Smooth muscle cell of the brain vasculature (primary cell): Measurements from ENCODE around the gene PROM2.
"Not testable (repeated sequence)": the region's sequence is repeated elsewhere in the genome, so short reads cannot be mapped to it uniquely, and the experiment has no call there.

Source experiments
- DNase-seq: peaks from one replicate; pipeline ENCODE4 v3.0.0-alpha.2; 2012; ENCODE audit warnings: low read depth, low spot score

Gene PROM2

DNA sequence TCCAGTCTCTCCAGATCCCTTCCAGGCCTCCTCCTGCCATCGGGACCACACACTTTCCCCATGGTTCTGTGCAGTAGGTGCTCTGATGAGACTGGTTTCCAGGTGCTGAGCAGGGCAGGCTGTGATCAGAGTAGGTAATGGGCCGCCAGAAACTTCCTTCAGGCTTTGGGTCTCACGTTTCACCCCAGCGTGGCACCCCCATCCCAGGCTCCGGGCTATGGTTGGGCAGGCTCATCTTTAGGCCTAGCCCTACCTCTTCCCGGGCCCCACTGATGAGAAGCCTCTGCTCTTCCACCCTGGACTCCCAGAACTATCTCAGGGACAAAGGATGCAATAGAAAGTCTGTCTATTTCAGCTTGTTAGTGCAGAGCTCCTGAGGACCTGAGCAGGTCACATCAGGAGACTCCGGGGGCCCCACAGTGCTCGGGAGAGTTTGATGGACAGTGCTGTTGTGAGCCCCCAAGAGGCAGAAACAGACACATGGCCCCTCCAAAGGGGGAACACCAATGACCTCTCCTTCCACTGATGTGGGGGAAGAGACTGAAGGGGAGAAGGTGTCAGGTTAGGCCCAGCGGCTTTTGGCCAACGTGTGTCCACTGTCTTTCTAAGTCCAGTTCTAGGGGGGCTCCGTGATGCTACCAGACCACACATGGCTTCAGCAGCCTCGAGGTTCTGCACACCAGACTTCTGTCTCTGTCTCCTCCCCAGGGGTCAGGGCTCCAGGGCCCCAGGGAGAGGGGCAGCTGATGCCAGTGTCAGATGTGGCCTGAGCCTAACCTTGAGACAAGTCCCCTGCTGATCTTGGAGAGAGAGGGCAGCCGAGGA lies 5.8 kb upstream of the PROM2 start:
- DNase-seq = no peak

DNA sequence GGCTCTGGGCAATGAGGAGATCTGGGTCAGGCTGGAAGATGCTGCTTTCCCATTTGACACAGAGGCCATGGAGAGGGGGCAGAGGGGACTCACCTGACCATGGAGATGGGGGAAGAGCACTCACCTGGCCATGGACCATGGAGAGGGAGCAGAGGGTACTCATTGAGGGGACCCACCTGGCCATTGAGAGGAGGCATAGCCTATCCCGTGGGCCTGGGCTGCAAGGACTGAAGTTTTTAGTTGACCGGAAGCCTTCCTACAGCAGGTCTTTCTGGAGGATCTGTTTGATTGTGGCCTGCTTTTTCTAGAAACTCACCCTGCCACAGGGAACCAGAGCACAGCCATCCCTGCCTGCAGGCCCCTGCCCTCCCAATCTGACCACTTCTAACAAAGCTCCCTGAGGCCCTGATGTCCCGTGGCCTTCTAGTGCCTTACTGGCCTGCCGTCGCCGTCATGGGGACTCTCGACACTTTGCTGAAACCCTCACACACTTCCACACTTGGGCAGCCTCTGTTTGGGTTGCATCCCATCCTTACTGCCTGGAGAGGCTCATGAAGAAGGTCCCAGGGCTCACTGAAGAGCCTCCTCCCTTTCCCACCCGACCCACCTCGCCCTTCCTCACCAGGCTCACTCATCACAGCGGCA lies 5.1 kb upstream of the PROM2 start:
- no peak for DNase-seq

DNA sequence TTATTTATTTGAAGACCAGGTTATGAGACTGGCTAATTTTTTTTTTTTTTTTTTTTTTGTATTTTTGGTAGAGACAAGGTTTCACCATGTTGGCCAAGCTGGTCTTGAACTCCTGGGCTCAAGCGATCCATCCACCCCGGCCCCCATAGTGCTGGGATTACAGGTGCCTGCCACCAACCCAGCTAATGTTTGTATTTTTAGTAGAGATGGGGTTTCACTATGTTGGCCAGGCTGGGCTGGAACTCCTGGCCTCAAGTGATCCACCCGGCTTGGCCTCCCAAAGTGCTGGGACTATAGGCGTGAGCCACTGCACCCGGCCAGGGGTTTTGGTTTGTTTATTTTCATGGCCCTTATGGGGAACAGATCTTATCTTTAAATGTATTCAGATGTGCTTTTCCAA lies 4.5 kb upstream of the PROM2 start:
- not testable (repeated sequence) for DNase-seq

DNA sequence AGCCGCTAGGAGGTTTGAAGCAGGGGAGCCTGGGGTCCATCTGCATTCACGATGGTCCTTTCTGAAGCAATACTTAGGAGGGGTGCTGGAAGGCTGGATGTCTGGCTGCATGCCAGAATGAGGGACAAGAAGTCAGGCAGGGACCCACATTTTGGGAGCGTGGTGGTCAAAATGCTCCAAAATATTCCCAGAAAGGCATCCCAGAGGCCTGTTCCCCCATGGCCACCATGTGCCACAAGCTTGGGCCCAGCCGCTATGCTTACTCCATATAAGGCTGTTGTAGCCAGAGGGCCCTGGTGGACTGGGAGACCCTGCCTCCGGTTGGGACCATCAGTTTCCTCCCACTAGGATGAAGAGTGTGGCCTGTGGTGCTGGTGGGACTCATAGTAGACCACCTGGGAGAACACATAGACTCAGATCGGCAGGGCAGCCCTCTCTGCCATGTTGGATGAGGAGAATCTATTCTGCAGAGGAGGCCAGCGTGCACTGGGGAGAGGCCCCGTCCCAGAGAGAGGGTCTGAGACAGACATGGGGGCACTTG lies 3.6 kb upstream of the PROM2 start:
- DNase-seq = no peak

DNA sequence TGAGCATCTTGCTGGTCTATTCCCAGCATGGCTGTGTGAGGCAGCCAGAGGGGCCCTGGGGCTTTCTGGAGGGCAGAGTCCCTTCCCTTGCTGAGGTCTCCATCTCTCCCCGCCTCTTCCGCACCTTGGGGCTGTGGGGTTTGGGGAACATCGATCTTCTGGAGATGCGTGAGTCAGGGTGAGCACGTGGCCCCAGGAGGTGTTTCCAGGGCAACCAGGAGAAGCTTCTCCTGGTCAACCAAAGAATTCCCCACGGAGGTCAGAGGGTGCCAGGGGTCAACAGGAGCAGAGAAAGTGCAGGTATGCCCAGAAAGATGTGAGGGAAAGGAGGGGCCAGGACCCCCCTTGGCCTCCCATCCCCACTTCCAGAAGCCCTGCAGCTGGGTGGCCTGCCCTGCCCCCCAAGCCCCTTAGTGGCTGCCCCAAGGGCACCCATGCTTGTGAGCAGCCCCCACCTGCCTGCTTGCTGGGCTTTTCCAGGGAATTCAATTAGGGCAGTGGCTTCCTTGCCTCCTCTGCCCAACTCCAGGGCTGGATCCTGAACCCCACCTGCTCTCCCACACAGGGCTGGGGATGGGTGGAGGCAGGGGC lies 2.8 kb upstream of the PROM2 start:
- DNase-seq = no peak

DNA sequence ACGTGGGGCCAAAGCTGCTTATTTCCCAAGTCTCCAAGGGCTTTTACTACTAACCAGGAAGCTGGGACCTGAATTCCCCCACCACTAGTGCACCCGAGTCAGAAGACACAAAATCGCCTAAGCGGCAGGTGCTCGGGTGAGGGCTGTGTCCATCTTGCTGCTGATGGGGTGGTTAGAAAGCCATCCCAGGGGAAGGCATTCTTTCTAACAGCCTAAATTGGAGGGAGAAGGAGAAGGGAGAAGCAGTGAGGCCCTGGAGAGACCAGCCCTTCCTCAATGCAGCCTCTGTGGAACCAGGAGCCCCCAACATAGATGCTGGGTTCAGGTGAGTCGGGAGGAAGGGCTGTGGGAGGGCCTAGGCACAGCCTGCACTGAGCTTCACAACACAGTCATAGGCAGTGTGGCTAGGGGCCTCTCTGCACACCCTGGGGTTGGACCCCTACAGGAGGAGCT lies 1.9 kb upstream of the PROM2 start:
- DNase-seq = no peak

DNA sequence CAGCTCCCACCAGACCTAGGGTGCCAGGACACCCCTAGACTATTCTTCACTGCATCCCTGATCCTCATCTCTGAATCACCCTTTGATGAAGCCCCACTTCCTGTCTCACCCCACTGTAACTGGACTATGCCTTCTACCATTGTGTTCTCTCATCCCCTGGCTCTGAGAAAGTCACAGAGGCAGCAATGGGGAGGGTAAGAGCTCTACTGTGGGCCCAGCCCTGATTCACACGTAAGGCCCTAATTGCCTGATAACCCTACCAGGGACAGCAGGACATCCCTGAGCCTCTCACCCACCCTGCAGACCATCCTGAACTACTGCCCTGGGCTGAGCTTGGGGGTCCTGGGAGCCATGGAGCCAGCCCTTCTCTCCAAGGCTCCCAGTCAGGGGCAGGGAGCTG lies 1.5 kb upstream of the PROM2 start:
- DNase-seq = no peak

DNA sequence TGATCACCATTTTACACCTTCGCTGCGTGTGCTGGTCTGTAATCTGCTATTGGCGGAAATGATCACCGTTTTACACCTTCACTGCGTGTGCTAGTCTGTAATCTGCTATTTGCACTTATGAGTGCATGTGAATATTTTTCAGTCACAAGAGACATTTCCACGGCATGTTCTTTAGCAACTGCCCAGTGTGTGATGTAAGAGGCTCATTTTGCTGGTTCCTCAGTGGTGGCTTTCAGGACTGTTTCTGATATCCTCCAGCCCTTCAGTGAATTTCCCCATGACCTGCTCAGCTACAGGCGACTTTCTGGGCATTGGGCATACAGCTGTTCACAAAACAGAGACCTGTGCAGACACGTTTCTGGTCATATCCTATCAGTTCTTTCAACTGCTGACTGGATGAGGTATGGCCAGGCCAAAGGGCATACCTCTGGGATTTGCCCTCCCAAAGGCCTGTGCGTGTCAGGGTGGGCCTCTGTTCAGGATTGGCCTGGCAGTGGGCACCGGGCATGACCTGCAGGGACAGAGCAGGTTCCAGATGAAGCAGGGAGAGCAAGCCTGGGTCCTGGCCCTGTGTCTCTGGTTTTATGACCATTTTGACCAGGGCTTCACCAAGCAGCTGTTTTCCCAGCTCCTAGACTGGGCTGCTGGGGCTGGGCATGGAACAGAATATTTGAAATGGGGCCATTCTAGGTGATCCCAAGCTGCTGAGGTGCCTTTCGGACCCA lies 521 bp upstream of the PROM2 start:
- DNase-seq = no peak

DNA sequence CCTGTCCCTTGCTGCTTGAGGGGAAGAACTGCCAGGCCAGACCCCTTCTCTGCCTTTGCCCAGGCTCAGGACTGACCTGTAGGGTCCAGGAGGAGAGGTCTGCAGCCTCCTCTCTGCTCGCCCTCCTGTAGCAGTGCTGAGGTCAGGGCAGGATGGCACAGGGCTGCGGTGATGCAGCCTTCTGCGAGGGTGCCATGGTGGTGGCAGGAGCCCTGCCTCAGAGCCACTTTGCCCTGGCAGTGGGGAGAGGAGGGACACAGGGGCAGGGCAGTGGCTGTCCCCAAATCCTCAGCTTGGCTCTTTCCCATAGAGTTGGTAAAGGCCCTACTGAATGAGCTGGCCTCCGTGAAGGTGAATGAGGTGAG lies 884 bp downstream of the PROM2 start:
- DNase-seq = no peak

DNA sequence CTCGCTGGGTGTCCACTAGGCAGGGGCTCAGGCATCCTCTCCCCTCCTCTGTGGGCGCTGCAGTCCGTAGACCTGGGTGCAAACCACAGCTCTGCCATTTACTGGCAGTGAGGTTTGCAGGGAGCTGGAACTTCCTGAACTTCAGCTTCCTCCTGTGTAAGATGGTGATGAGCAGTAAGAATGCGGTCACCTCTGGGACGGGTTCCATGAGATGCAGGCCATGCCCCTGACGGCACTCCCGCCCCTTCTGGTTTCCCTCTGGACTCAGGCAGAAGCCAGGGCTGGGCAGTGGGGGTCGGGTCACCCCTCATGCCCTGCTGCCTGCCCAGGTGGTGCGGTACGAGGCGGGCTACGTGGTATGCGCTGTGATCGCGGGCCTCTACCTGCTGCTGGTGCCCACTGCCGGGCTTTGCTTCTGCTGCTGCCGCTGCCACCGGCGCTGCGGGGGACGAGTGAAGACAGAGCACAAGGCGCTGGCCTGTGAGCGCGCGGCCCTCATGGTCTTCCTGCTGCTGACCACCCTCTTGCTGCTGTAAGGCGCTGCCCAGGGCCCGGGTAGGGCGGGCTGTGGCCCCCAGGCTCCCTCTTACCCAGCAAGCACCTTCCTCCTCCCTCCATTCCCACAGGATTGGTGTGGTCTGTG lies 1.5 kb downstream of the PROM2 start:
- DNase-seq = no peak

DNA sequence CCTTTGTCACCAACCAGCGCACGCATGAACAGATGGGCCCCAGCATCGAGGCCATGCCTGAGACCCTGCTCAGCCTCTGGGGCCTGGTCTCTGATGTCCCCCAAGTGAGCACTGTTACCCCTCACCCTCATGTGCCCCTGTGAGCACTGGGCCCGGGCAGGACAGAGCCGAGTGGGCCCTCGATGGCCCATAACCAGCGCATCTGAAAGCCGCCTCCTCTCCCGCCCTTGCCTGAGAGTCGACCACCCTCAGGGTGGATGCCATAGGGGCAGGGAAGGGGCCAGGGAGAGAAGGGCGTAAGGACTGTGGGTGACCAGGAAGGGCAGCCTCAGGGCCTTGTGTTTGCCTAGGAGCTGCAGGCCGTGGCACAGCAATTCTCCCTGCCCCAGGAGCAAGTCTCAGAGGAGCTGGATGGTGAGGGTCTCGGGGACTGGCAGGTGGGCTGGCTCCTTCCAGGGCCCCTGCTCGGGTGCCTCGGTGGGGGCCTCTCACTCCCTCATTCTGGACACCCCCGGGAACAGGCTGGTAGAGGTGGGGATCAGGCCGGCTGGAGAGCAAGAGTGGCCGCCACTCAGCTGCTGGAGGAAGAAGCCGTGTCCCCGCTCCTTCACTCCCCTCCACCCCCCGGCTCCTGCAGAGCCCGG lies 2.1 kb downstream of the PROM2 start:
- no peak for DNase-seq

DNA sequence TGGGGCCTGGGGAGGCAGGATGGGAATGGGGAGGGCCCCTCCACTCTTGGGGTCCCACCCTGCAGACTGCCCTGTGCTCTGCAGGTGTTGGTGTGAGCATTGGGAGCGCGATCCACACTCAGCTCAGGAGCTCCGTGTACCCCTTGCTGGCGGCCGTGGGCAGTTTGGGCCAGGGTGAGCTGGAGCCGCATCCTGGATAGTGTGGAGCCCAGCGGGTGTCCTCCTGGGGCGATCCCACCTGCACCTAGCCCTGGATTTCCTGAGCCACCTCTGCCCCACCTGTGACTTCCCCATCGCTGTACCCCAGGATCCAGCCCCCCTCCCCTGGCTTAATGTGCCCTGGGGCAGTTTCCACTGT lies 2.6 kb downstream of the PROM2 start:
- DNase-seq = no peak

DNA sequence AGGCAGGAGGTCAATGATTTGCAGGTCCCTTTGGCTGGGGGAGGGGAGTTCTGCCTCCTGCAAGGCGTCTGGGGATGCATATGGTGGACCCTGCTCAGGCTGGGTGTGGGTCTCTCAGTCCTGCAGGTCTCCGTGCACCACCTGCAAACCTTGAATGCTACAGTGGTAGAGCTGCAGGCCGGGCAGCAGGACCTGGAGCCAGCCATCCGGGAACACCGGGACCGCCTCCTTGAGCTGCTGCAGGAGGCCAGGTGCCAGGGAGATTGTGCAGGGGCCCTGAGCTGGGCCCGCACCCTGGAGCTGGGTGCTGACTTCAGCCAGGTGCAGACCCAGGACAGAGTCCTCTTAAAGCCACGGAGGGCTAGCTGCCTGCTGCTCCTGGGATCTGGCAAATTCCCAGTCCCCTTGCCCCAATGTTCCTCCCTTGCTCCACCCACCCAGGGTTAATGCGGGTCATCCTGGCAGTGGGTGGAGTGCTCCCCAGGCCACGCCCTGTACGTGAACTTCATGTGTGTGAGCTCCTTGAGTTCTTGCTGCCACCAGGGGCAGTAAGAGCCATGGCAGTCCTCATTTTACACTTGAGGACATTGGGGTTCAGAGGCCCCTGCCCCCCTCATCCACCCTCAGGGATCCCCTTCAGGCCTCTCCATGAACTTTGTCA lies 3.1 kb downstream of the PROM2 start:
- DNase-seq = no peak

DNA sequence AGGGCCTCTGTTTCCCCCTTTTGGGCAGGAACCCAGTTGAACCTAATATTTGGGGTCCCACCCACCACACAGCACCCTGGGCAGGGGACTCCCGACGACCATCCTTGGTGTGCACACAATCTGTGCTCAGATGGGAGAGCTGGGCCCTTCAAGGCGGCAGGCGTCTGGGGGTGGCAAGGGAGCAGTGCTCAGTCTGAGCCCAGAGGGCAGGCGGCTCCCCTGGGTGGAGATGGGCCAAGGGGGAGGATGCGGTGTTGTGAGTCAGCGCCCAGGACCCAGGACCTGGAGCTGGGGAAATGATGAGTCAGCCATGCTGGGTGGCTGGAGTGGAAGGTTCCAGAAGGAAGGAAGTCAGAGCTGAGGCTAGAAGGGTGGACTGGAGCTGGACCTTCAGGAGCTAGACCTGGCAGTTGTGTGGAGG lies 3.8 kb downstream of the PROM2 start:
- no peak for DNase-seq

DNA sequence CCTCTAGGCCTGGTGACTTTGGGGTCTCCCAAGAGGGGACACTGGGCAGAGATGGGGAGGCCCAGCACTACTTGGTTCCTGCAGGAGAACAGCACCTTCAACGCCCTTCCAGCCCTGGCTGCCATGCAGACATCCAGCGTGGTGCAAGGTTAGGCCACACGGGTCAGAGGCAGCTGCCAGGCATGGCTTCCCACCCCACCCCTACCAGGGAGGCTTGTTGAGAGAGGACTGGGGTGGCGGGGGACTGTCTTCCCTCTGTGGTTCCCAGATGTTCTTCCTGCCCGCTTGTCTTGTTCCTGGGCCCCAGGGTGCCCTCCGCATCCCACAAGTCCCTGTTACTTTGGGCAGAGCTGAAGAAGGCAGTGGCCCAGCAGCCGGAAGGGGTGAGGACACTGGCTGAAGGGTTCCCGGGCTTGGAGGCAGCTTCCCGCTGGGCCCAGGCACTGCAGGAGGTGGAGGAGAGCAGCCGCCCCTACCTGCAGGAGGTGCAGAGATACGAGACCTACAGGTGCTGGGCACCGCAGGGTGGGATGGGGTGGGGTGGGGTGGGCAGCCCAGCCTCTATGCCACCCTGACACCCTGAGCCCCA lies 4.5 kb downstream of the PROM2 start:
- no peak for DNase-seq

DNA sequence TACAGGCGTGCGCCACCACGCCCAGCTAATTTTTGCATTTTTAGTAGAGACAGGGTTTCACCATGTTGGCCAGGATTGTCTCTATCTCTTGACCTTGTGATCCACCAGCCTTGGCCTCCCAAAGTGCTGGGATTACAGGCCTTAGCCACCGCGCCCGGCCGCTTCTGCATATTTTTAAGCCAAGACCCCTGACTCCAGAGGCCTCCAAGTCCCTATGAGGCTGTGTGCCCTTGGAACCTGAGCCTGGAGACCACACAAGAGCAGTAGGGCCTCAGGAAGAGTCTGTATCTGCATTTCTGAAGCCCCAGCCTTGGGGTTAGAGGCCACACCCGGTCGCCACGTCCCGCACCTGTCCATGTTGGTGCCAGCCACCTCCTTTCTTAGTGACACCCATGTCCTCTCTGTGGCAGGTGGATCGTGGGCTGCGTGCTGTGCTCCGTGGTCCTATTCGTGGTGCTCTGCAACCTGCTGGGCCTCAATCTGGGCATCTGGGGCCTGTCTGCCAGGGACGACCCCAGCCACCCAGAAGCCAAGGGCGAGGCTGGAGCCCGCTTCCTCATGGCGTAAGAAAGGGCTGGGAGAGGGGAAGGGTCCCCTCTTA lies 5.3 kb downstream of the PROM2 start:
- DNase-seq = no peak

DNA sequence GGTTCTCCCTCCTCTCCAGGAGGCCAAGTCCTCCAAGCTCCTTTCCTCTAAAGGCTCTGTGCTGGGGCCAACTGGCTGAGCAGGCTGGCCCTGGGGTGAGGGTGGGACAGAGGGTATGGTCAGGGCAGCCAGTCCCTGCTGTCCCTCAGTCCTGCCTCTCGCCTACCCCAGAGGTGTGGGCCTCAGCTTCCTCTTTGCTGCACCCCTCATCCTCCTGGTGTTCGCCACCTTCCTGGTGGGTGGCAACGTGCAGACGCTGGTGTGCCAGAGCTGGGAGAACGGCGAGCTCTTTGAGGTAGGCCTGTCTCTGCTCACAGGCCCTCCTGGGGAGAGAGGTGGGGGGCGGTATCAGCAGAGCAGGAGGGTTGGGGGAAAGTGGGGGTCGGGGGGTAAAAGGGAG lies 6.8 kb downstream of the PROM2 start:
- no peak for DNase-seq

DNA sequence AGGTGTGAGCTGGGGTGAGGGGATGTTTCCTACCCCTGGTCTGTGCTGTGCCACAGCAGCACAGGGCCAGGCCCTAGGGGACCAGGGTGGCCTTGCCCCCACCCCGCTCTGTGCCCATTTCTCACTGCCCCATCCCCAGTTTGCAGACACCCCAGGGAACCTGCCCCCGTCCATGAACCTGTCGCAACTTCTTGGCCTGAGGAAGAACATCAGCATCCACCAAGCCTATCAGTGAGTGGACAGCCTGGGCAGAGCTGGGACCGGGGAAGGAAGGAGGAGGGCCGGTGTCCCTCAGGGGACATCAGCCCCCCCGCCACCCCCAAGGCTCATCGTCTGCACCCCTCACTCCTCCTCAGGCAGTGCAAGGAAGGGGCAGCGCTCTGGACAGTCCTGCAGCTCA lies 7.5 kb downstream of the PROM2 start:
- DNase-seq = no peak

DNA sequence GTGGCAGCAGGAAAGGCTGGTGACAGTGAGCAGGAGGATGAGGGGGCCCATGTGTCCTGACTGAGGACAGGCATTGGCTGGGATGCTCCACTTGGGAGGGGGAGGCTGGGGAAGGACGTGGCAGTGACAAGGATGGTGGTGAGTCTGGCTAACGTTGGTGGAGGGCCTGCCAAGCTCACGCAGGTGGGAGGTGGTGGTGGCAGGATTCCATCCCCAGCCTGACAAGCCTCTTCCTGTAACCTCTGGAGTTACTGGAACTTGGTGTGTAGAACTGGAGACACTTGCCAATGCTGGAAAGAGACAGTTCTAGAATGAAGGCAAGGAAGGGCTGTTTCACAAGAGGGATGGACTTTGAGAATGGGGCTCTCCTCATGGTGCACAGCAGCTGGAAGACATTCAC lies 8.2 kb downstream of the PROM2 start:
- DNase-seq = no peak

DNA sequence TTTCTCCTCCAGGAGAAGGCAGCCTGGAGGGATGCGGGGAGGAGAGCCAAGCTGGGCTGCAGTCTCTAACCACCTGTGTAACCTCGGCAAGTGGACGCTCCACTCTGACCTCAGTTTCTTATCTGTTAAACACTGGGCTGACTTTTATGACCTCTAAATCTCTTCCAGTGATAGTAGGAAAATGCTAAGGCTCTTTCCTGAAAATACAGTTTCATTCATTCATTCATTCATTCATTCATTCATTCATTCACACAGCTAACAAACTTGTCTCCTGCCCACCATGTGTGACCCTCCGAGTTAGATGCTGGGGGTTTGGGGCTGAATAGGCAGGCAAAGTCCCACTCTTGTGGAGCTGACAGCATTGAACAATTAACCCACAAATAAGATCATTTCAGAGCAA lies 9.3 kb downstream of the PROM2 start:
- no peak for DNase-seq
